ENCODE results near the gene BANP. TPM values are rescaled to one million over a fixed set of nuclear protein-coding genes. Genes with fewer than 3 reads are reported as not detected.

Gene BANP
- total RNA-seq, 4 donors from 2014 or later, result 18.9 to 33.6 (median 28.2) TPM

DNA sequence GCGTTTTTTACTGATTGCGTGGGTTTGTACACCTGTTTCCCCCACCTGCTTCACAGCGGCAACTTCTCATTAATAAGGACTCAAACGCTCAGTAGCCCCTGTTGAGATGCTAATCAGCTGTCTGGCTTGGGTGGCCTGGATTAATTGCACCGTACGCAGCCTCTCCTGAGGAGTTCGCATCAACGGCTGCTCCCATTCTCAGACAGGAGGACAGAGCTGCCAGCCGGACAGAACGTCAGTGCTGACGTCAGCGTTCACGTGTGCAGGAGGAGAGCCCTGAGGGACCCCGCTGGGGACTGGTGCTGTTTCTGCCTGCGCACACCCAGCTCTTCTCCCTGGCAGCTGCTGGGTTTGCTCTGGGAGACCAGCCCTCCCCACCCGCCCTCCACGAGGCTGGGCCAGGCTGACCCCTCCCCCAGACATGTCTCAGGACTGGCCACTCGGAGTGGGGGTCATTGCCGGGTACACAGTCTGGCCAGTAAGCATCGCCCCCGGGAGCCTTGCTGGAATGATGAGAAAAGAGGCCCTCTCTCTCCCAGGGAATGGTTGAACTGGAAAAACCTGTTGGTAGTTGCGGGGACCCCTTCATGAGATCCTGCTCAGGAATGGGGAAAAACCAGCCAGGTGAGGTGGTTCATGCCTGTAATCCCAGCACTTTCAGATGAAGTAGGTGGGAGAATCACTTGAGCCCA lies 5.7 kb upstream of the BANP start:
- 48% methylated on average over 7 of the region's 22 CpGs for WGBS
- Histone ChIP-seq H3K36me3 (no peaks in the 10 kb centered on the region), H3K4me1 (peaks cover 9 to 14% (median 14%) of the 10 kb centered on the region in 4 donors), H3K9me3 (no peaks in the 10 kb centered on the region), H3K4me3 (peak overlapping the region; percentile 39 to 59 (median 48)), H3K27ac (replicated peaks in 1 of 4) (peak overlapping the region; percentile 70 to 80 (median 78)), H3K27me3 (no peaks in the 10 kb centered on the region)
- no peak for DNase-seq (ENCODE audit: extremely low spot score)
- intact Hi-C loops (cut with DNase I), result no loop called here
- TF ChIP-seq EP300 (IDR thresholded peaks at IDR 0.05), result no peak
- TF ChIP-seq POLR2AphosphoS5 (IDR thresholded peaks at IDR 0.05), result peak; percentile 80 to 81

DNA sequence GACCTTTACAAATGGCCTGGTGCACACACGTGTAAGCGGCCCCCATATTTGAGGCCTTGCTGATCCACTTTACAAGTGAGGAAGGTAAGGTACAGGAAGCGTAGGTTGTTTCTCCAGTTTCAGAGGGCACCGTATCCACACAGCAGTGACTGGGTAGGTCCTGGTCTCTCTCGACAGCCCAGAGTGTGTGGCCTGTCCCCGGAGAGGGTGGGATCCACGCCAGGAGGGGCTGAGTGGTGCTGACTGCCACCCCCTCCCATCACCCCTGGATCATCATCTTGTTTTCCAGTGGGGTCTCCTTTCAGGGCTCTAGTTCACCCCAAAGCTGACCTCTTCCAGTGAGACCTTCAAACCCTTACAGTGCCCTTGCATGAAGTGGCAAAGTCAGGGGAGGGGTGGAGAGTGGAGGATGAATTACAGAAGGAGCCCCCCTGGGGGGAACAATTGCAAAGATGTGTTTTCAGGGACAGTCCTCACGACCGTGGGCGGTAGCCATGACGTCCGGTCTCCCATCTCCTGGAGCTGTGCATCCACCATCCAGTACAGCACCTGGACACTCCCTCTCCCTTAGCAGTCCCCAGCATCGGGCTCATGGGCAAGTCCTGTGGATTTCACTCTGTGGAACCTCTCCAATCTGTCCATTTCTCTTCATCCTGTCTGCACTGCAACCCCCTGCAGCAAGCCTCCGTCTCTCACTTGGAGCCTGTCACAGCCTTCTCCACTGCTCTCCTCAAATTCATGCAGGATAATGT lies 4.5 kb upstream of the BANP start:
- H3K36me3 ChIP-seq, result no peaks in the 10 kb centered on the region
- no peak overlapping the region for H3K27ac ChIP-seq (replicated peaks in 1 of 4)
- H3K4me1 ChIP-seq, result peaks cover 10 to 16% (median 15%) of the 10 kb centered on the region in 4 donors
- H3K27me3 ChIP-seq, result no peaks in the 10 kb centered on the region
- DNase-seq (ENCODE audit: extremely low spot score), result no peak
- H3K4me3 ChIP-seq, result no peak overlapping the region
- intact Hi-C loops (cut with DNase I), result no loop called here
- WGBS, result 87% methylated on average over 14 of the region's 14 CpGs
- TF ChIP-seq CTCF (IDR thresholded peaks at IDR 0.05) (no peak), POLR2AphosphoS5 (IDR thresholded peaks at IDR 0.05) (no peak), POLR2A (IDR thresholded peaks at IDR 0.05; ENCODE audit: low read depth) (no peak), EP300 (IDR thresholded peaks at IDR 0.05) (no peak)
- H3K9me3 ChIP-seq, result no peaks in the 10 kb centered on the region

- 92% methylated on average over 22 of the region's 22 CpGs for whole genome bisulfite sequencing
- no peaks in the 10 kb centered on the region for H3K9me3 ChIP-seq
- H3K36me3 ChIP-seq, result no peaks in the 10 kb centered on the region
- no peak for DNase-seq (ENCODE audit: extremely low spot score)
- H3K4me1 ChIP-seq, result peaks cover 18 to 23% (median 19%) of the 10 kb centered on the region in 4 donors
- H3K27me3 ChIP-seq, result no peaks in the 10 kb centered on the region
- no peak for TF ChIP-seq POLR2A (IDR thresholded peaks at IDR 0.05; ENCODE audit: low read depth)
- no peak for TF ChIP-seq CTCF (IDR thresholded peaks at IDR 0.05)
- TF ChIP-seq POLR2AphosphoS5 (IDR thresholded peaks at IDR 0.05), result no peak
- no peak for TF ChIP-seq EP300 (IDR thresholded peaks at IDR 0.05)
- no peak overlapping the region for H3K4me3 ChIP-seq
- H3K27ac ChIP-seq (replicated peaks in 1 of 4), result no peak overlapping the region
- intact Hi-C loops (cut with DNase I), result no loop called here
These were observed 3.7 kb upstream of the BANP start for GRCh38 chr16:87947356-87948118.

- intact Hi-C loops (cut with DNase I), result no loop called here
These were observed 3.1 kb upstream of the BANP start for GRCh38 chr16:87948119-87948545.

More at GRCh38 chr16:87948119-87948545, 3.1 kb upstream of the BANP start:
- Histone ChIP-seq H3K4me3 (no peak overlapping the region), H3K36me3 (peaks cover 0 to under 1% (median 0%) of the 10 kb centered on the region in 4 donors), H3K9me3 (no peaks in the 10 kb centered on the region), H3K27me3 (no peaks in the 10 kb centered on the region), H3K4me1 (peaks cover 24 to 29% (median 25%) of the 10 kb centered on the region in 4 donors), H3K27ac (replicated peaks in 1 of 4) (no peak overlapping the region)
- WGBS, result 82% methylated on average over 12 of the region's 12 CpGs
- DNase-seq (ENCODE audit: extremely low spot score), result no peak
- TF ChIP-seq POLR2AphosphoS5 (IDR thresholded peaks at IDR 0.05) (no peak), POLR2A (IDR thresholded peaks at IDR 0.05; ENCODE audit: low read depth) (no peak), CTCF (IDR thresholded peaks at IDR 0.05) (no peak), EP300 (IDR thresholded peaks at IDR 0.05) (no peak)

Measured in esophagus muscularis mucosa (tissue), 4 donors.